Fibroblast of the aortic adventitia (primary cell): ENCODE results near the gene RARA. TPM values are rescaled to one million over a fixed set of nuclear protein-coding genes. Genes with fewer than 3 reads are reported as not detected.
"Not testable (repeated sequence)": the region's sequence is repeated elsewhere in the genome, so short reads cannot be mapped to it uniquely, and the experiment has no call there.

Experiments
- DNase-seq: peaks from one replicate; pipeline ENCODE4 v3.0.0-alpha.2; 2010; ENCODE audit warnings: low read depth
- H3K4me3 ChIP-seq: 2 replicates; pipeline ENCODE4 v1.5.1; 2011; ENCODE audit warnings: low read depth, mild to moderate bottlenecking, control low read depth, low read length, moderate library complexity
- total RNA-seq: library from RNA; depleted of rRNA; stranded (reverse); fragments of >200 nt; gene quantifications from 2 replicates; pipeline ENCODE4 v1.2.3, GENCODE V29; 2012; ENCODE audit warnings: low replicate concordance
- TF ChIP-seq, protein P1 (sequence below): IDR thresholded peaks from 2 replicates; pipeline ENCODE4 v1.5.1; 2011; ENCODE audit warnings: mild to moderate bottlenecking, low read length, control low read depth, inconsistent platforms; ENCODE audit not compliant: insufficient read depth

The RARA gene
- total RNA-seq, 1 donor, result 25.2 TPM

DNA sequence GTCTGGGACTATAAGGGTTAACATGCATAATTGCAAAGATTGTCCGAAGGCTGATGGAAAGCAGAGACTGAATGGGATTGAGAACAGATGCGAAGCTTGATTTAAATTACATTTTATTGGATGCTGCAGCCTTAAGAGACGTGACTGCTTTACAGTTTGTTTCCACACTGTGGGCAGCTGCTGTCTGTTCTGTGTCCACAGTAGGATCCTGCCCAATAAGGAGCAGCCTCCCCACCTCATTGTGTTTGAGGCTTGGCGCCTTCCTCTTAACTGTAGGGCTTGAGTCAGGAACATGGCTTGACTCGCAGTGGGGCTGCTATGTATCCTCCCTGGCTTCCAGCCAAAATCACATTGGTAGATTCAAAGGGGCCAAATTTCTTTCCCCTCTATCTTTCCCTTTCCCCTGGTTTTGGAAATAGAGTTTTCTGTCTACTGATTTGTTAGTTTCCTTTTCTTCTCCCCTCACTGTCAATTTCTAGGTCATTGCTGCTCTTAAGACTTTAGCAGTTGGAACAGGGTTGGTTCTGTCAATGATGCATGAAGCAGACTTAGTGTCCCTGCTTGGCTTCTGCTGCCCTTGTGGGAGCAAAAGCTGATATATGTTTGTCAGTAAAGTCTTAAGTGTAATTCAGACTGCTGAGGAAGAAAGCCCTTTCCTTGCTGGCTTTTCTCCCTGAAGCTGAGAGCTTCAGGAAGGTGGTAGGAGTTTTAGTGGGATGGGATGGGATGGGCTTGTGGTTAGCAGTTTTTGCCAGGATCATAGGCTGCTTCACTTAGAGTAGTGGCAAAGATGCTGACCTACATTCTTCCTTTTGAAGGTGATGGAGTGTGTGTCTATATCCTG is 5.0 kb upstream of the RARA start:
- TF ChIP-seq, protein P1, sequence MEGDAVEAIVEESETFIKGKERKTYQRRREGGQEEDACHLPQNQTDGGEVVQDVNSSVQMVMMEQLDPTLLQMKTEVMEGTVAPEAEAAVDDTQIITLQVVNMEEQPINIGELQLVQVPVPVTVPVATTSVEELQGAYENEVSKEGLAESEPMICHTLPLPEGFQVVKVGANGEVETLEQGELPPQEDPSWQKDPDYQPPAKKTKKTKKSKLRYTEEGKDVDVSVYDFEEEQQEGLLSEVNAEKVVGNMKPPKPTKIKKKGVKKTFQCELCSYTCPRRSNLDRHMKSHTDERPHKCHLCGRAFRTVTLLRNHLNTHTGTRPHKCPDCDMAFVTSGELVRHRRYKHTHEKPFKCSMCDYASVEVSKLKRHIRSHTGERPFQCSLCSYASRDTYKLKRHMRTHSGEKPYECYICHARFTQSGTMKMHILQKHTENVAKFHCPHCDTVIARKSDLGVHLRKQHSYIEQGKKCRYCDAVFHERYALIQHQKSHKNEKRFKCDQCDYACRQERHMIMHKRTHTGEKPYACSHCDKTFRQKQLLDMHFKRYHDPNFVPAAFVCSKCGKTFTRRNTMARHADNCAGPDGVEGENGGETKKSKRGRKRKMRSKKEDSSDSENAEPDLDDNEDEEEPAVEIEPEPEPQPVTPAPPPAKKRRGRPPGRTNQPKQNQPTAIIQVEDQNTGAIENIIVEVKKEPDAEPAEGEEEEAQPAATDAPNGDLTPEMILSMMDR, result no peak
- DNase-seq, result peak; percentile 86
- H3K4me3 ChIP-seq, result no peak overlapping the region

DNA sequence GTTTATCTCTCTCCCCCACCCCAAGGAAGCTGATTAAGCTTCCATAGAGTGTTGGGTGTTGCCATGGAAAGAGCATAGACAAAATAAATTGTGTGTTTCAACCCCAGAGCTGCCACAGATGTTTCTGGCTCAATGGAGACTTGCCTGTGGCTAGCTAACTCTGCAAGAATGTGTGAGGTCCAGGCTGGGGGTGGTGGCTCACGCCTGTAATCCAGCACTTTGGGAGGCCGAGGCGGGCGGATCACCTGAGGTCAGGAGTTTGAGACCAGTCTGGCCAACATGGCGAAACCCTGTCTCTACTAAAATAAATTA is 4.5 kb upstream of the RARA start:
- DNase-seq, H3K4me3 ChIP-seq: not testable (repeated sequence)

DNA sequence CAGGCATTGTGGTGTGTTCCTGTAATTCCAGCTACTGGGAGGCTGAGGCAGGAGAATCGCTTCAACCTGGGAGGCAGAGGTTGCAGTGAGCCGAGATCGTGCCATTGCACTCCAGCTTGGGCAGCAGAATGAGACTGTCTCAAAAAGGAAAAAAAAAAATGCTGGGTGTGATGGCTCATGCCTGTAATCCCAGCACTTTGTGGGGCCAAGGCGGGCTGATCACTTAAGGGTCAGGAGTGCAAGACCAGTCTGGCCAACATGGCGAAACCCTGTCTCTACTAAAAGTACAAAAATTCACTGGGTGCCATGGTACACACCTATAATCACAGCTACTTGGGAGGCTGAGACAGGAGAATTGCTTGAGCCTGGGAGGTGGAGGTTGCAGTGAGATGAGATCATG is 4.1 kb upstream of the RARA start:
- not testable (repeated sequence) for H3K4me3 ChIP-seq, DNase-seq

- no peak overlapping the region for H3K4me3 ChIP-seq
- DNase-seq, result no peak
- TF ChIP-seq, protein P1, result no peak
Observed at GRCh38 chr17:40306395-40306794, 2.6 kb upstream of the RARA start.

DNA sequence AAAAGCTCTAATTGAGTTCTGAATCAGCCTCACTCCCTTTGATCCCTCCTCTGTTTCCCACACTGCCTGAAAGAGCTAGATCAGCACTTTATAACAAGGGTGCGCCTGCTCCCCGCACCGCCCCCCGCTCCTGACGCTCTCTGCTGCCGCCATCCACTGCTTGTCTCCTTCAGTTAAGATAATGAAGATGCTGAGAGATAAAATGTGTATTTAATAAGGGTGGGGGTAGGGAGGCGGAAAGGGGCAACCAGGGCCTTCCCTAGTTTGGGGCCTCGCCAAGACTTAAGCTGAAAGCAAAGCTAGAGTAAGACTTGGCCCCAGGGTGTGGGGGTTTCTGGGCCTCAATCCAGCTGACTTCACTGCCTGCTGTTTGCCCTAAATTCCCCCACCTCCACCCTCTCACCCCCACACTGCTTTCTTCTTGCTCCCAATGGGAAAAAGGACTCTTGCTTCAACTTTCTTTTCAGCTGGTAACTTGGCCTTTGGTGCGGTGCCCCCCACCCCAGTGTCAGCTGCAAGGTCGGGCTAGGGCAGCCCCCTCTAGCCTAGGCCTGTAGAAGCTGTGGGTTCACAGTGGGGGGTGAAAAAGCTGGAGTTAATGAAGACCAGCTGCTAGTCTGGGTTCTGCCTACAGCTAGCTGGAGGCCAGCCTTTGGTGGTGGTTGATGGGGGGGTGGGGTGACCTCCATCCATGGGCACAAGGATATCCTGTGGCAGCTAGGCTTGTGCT is 1.8 kb upstream of the RARA start:
- H3K4me3 ChIP-seq, result no peak overlapping the region
- peak; percentile 67 for DNase-seq
- TF ChIP-seq, protein P1, result no peak

GRCh38 chr17:40307740-40308239 is 1.2 kb upstream of the RARA start:
- no peak for DNase-seq
- TF ChIP-seq, protein P1, result no peak
- no peak overlapping the region for H3K4me3 ChIP-seq

DNA sequence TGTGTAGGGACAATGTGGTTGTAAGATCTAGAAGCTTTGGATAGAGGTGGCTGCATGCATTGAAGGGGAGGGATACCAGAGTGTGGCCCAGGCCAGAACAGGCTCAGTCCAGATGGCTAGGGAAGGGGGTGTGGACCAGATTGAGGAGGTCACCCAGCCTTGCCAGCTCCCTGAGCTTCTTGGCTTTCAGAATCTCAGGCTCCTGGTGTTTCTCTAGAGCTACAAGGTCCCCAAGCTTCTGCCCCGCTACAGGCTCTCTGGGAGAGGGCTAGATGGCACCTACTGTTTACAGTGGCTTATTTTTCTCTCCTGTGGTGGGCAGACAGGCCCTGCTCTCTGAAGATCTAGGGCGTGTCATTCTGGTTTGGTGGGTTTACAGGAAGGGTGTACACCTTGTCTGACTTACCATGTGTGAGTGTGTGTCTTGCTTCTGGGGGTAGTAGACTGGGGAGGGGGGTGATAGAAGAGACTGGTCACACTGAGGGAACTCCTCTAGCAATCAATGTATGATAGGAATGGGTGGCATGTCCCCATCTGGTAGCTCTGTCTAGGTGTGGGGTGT is 1.1 kb downstream of the RARA start:
- no peak overlapping the region for H3K4me3 ChIP-seq
- no peak for DNase-seq
- TF ChIP-seq, protein P1, result no peak
